Epithelial cell of proximal tubule (primary cell): ENCODE data around the gene DAPK1. TPM values are rescaled to one million over a fixed set of nuclear protein-coding genes. Genes with fewer than 3 reads are reported as not detected.

Source experiments
- DNase-seq: peaks from one replicate; pipeline ENCODE4 v3.0.0-alpha.2; 2011; ENCODE audit warnings: low read depth
- H3K4me3 ChIP-seq: 2 replicates; pipeline ENCODE4 v1.5.1; 2011; ENCODE audit warnings: low read depth, mild to moderate bottlenecking, low read length
- total RNA-seq: library from RNA; depleted of rRNA; stranded (reverse); fragments of >200 nt; gene quantifications from 2 replicates; pipeline ENCODE4 v1.2.3, GENCODE V29; 2015
- TF ChIP-seq, protein P1 (sequence below): conservative IDR thresholded peaks from 2 replicates; pipeline ENCODE4 v1.5.1; 2012; ENCODE audit warnings: low read depth, mild to moderate bottlenecking, low read length

Gene DAPK1
- total RNA-seq, 1 donor from 2014 or later: 46.3 TPM

DNA sequence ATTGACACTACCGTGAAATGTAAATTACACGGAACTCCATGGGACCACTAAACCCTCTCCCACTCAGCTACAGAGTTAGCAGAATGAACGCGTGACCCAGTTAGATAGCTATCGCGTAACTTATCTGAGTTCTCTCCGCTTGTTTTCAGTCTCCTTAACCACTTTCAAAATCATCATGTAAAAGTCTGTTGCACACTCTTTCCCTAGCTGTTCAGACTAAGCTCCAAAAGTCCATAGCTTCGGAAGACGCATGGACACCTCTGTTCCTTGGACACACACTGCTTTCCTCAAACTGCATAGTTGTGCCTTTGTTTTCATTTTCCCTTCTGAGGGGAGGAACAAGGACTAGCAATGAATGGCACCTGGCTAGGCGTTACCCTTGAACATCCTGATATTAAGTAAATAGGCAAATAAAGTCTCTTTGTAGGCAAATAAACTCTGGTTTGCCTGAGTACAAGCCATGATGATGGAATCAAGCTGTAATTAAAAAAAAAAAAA, 83.3 kb downstream of the DAPK1 start:
- TF ChIP-seq, protein P1, sequence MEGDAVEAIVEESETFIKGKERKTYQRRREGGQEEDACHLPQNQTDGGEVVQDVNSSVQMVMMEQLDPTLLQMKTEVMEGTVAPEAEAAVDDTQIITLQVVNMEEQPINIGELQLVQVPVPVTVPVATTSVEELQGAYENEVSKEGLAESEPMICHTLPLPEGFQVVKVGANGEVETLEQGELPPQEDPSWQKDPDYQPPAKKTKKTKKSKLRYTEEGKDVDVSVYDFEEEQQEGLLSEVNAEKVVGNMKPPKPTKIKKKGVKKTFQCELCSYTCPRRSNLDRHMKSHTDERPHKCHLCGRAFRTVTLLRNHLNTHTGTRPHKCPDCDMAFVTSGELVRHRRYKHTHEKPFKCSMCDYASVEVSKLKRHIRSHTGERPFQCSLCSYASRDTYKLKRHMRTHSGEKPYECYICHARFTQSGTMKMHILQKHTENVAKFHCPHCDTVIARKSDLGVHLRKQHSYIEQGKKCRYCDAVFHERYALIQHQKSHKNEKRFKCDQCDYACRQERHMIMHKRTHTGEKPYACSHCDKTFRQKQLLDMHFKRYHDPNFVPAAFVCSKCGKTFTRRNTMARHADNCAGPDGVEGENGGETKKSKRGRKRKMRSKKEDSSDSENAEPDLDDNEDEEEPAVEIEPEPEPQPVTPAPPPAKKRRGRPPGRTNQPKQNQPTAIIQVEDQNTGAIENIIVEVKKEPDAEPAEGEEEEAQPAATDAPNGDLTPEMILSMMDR: no peak
- no peak overlapping the region for H3K4me3 ChIP-seq

DNA sequence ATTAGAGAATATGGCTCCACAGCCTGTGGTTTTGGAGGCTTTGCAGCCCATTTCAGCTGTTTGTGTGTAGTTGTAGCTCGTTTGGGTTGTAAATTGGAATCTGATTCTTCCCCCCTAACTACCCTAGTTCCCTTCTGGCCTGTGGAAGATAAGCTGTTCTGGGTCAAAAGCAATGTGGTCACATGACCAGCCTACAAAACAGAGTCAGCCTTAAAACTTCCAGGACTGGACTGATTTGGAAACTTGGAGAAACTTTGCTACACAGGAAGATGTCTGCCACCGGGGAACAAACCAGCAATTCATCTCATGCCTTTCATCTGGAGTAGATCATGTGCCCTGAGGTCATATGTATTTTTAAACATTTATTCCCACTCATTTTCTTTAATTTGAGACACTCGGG, 83.8 kb downstream of the DAPK1 start:
- H3K4me3 ChIP-seq: no peak overlapping the region
- TF ChIP-seq, protein P1: no peak
- DNase-seq: no peak

More for the DNA sequence above, 83.3 kb downstream of the DAPK1 start:
- DNase-seq: no peak

DNA sequence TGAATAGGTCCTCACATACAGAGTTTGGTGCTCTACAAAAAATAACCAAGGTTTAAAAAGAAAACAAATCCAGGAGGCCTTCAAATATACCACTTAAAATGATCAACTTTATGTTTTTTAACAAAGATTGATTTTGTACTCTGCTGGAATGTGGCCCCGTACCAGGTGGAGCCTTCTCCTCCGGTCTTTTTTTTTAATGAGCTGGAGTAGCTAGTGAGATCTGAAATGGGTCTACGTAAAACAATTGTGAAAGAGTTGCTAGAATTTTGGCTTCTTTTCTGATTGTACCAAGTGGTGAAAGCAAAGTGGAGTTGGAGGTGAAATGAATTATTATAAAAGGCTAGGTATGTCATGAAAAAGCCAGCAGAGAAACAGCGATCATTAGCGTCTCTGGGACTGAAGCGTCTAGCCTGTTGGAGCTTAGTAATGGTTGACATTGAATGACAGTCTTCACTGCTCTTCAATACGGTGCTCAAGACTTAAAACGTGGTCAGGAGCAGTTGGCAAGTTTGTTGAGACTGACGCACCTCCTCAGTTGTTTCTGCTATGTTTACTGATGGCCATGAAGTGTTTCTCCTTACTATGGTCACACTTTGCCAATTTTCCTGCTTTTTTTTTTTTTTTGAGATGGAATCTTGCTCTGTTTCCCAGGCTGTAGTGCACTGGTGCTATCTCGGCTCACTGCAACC, 84.4 kb downstream of the DAPK1 start:
- H3K4me3 ChIP-seq: no peak overlapping the region
- TF ChIP-seq, protein P1: no peak
- DNase-seq: no peak

DNA sequence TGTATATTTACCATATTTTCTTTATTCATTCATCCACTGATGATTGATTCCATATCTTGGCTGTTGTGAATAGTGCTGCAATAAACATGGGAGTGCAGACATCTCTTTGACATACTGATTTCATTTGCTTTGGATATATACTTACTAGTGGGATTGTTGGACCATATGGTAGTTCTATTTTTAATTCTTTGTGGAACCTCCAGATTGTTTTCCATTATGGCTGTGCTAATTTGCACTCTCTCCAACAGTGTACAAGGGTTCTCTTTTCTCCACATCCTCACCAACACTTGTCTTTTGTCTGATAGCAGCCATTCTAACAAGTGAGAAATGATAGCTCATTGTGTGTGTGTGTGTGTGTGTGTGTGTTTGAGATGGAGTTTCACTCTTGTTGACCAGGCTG, 86.7 kb downstream of the DAPK1 start:
- TF ChIP-seq, protein P1: no peak
- DNase-seq: no peak

DNA sequence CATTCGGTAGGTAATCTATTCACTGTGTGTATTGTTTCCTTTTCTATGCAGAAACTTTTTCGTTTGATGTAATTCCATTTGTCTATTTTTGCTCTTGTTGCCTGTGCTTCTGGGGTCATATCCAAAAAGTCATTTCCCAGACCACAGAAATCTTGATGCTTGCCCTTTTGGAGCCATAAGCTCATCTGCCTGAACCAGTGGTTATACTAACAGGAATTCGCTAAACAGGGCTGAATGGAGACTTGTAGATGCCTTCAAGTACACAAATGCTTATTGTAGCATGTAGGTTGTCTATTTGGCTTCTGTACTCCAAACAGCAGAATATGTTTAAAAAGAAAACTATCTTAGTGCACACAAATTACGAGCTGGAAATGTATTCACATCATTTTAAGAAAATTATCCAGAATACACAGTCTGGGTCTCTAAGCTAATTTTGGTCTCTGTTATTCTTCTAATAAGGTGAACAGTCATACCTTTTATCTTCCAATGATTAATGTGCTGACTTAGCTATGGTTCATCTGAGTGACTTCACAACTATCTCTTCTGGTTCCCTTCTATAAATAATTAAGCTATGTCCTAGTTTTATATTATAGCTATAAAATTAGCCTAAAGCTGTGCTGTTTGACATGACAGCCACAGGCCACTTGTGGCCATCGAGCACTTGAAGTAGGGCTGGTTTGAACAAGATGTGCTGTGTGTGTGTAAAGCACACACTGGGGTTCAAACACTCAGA, 87.6 kb downstream of the DAPK1 start:
- no peak for DNase-seq
- H3K4me3 ChIP-seq: no peak overlapping the region
- TF ChIP-seq, protein P1: no peak

More for the DNA sequence above, 86.7 kb downstream of the DAPK1 start:
- H3K4me3 ChIP-seq: no peak overlapping the region

DNA sequence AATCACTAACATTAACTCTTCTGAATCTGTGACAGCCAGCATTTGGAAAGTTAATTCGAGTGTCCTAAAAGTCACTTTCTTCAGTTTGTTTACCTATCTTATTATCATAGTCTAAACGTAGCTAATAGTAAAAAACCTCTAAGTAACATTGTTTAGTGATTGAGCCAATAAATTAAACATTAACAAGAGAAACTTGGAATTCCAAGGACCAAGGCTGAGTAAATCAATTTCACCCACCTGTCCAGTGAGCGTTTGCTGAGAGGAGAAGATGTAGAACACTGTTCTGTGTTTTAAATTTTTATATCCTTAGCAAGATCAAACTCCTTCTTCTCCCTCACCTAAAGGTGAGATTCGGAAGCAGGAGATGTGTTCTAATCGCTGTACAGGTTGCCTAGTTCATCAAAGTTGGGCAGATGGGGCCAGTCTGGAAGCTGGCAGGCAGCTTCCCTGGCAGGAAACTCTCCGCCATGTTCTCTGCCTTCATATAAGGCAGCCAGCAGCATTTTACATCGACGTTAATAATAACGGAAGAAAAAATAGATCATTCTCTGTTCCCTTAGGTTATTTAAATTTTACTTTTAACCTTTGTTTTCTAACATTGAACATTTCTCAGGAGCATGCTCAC, 89.2 kb downstream of the DAPK1 start:
- DNase-seq: no peak
- TF ChIP-seq, protein P1: no peak
- H3K4me3 ChIP-seq: no peak overlapping the region
